Stimulated activated CD8-positive, alpha-beta memory T cell treated with anti-CD3 and anti-CD28 coated beads, Interleukin-12 subunit alpha, Interleukin-12 subunit beta, amount 100 ng/mL, for 1 hour (primary cell): ENCODE results near the gene IMPACT.

Source experiments
- DNase-seq: peaks from one replicate; pipeline ENCODE4 v3.0.0-alpha.2; 2020; ENCODE audit warnings: low read depth

Gene IMPACT

DNA sequence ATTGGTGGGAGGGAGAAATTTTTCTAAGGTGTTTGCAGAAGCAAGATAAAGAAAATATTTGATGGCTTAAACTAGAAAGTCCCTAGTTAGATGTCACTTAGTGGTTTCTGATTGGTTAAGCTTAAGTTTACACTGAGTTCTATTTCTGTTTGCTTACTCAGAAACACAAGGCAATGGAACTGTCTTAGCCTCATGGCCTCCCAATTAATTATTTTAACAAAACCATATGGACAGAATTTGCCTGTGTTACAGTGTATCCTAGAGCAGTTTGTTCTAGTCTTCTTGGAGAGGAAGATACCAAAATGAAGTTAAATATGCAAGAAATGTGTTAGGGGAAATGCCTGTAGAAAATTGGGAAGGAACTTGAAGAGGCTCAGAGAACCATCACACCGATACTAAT is 4.6 kb upstream of the IMPACT start:
- DNase-seq = no peak

GRCh38 chr18:24426073-24426397 is 435 bp upstream of the IMPACT start:
- no peak for DNase-seq

GRCh38 chr18:24427484-24427883 is 1.0 kb downstream of the IMPACT start:
- no peak for DNase-seq

- no peak for DNase-seq
These were observed 2.2 kb downstream of the IMPACT start for GRCh38 chr18:24428709-24429108.

GRCh38 chr18:24429188-24429587 is 2.7 kb downstream of the IMPACT start:
- no peak for DNase-seq

- no peak for DNase-seq
These were observed 6.1 kb downstream of the IMPACT start for GRCh38 chr18:24432618-24433017.

- no peak for DNase-seq
These were observed 10.5 kb downstream of the IMPACT start for GRCh38 chr18:24436939-24437338.

GRCh38 chr18:24443870-24444269 is 17.4 kb downstream of the IMPACT start:
- DNase-seq = no peak

GRCh38 chr18:24446453-24446852 is 20.0 kb downstream of the IMPACT start:
- no peak for DNase-seq

DNA sequence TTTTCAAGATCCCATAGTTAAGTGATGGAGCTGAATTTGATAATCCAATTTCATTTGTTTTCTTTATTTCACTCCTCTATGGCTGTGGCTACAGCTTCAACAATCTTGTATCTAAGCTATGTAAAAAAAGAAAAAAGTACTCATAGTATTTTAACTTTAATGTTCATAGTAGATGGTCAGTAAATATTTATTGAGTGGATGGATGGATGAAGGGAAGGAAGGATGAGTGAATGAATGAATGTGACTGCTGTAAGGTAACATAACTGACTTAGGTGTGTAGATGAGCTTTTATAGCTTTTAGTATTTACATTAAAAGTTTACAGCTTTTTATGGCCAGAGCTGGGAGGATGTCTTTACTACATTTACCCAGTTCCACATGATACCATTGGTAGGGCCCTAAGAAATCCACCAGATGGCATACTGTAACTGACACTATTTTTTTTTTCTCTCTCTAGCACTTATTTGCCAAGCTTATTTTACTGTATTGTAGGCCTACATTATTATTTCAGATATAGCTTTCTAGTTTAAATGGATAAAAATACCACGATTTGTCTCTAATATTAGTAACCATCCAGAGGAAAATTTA is 20.6 kb downstream of the IMPACT start:
- DNase-seq = no peak

GRCh38 chr18:24447961-24448360 is 21.5 kb downstream of the IMPACT start:
- no peak for DNase-seq

DNA sequence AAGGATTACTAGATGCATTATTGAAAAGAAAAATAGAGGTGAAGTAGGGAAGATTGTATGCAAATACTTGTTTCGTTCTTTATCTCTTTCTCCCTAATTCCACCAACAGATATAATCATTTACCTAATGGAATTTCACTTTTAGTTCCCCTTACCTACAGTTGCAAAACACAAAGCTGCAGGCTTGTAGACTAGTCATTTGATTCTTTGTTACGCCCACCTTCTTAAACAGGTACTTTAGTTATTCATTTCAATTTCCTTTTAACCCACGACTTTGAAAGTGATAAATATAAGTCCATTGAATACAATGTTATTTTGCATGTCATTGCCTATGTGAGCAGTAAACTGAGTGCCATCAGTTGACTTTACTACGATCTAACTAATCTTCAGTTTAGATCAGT is 30.1 kb downstream of the IMPACT start:
- DNase-seq = no peak

DNA sequence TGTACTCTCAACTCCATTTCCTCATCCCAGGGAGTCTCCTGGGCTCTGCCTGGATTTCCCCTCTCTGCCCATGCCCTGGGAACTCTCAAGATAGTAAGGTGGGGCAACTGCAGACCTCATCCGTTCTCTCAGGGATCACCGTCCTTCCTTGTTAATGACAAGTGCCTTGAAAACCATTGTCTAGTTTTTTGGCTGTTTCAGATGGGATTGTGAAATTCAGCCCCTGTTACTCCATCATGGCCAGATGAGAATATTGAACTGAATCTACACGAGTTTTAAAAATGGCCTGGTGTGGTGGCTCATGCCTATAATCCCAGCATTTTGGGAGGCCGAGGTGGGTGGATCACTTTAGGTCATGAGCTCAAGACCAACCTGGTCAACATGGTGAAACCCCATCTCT is 33.3 kb downstream of the IMPACT start:
- DNase-seq = no peak

DNA sequence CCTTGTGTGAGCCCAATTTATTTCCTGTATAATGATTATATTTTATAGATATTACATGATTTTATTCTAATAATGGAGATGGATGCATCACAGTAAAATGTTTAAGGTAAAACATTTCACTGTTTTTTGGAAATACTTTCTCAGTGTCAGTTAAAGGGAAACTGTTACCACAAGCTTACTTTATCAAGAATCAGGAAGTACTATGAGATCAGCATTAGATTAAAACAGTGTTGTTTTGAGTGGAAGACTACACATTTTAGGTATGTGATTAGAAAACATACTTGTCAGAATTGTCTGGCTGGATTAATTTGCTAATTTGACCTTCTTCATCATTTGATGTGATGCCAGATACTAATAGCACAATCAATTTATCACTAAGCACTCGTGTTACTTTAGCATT is 33.9 kb downstream of the IMPACT start, which contains the start of gene HRH4:
Gene HRH4, plus strand, starts transcription at position 250 of the 400 bp plus-strand sequence. Its CDS starts 92 bp downstream, at position 342.
- DNase-seq = no peak

GRCh38 chr18:24461996-24462395 is 35.5 kb downstream of the IMPACT start:
- no peak for DNase-seq

GRCh38 chr18:24462838-24463775 is 36.6 kb downstream of the IMPACT start:
- DNase-seq = no peak

GRCh38 chr18:24465486-24465885 is 39.0 kb downstream of the IMPACT start:
- DNase-seq = no peak

- no peak for DNase-seq
These were observed 40.3 kb downstream of the IMPACT start for GRCh38 chr18:24466771-24467170.

- DNase-seq = no peak
These were observed 43.6 kb downstream of the IMPACT start for GRCh38 chr18:24470022-24470618.

DNA sequence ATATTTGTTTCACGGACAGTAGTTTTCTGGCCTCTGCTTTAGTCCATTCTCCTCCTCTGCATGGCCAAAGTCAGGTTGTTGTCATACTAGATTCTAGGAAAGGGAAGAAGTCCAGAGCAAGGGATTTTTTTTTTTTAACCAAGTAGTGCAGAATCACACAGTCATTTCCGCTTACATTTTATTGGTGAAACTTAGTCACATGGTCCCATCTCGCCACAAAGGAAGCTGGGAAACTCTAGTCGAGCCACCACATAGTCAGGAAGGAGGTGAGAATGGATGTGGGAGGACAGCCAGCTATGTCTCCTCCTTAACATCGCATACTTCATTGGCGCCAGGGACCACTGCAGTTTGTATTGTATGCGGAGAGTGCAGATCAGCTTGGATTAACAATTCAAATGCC is 44.3 kb downstream of the IMPACT start:
- DNase-seq = no peak

DNA sequence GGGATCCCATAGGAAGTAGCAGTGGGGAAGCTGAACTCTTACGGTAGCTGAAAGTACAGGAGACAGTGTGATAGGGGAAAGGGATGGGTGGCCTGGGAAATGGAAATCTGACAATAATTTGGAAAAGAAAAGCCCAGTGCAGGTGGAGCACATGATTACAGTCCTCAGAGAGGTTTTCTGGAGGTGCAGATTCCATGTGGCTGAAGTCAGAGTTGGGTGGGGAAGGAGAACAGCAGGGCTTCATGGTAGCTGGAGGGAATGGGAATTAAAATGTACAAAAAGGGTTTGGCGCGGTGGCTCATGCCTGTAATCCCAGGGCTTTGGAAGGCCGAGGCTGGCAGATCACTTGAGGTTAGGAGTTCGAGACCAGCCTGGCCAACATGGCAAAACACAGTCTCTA is 46.1 kb downstream of the IMPACT start:
- DNase-seq = no peak

GRCh38 chr18:24474406-24474805 is 47.9 kb downstream of the IMPACT start:
- DNase-seq = no peak

DNA sequence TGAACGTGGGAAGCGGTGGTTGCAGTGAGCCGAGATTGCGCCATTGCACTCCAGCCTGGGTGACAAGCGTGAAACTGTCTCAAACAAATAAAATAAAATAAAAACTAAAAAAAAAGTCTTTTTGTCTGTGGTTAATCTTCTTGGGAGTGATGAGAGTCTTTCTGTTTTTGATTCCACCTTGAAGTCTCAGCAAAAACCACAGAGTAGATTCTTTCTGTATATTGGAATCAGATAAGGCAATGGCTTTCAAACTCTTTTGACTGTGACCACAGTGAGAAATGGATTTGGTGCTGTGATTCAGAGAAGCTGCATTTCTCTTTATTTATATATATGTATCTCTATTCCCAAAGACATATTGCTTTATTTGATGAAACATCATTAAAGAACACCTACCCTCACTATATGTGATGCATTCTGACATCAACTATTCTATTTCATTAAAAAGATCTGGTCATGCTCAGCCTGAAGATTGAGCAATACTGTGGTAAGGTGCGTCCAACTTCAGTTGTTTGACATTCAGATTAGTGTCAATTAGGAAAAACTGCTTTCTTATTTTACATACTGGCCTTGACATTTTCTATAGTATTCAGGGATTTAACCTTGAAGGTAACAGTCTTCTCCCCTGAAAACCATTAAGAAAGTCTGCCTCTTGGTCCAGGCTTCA is 49.6 kb downstream of the IMPACT start:
- no peak for DNase-seq
